Activated T-helper 1 cell treated with anti-CD3 and anti-CD28 coated beads, Interleukin-12 subunit alpha, Interleukin-12 subunit beta, Interleukin-2, Interleukin-4 antibody, amounts not matched to agents 30 ng/mL and 10 ng/mL and 1 ng/mL, durations not matched to agents 14 hours and 24 hours and 36 hours (primary cell): ENCODE measurements around the gene HOXB1. TPM values are rescaled to one million over a fixed set of nuclear protein-coding genes. Genes with fewer than 3 reads are reported as not detected.
A peak's percentile ranks its signal among the peaks of the same experiment; 100 is the strongest.

Source experiments
- DNase-seq: peaks from one replicate; pipeline ENCODE4 v3.0.0; 2021; ENCODE audit warnings: low spot score
- H3K27ac Mint-ChIP-seq: one replicate; pipeline ENCODE4 v1.8.0; 2021; ENCODE audit warnings: mild to moderate bottlenecking, mixed read lengths
- H3K27me3 Mint-ChIP-seq: one replicate; pipeline ENCODE4 v1.8.0; 2022; ENCODE audit warnings: mild to moderate bottlenecking, moderate library complexity, mixed read lengths; ENCODE audit not compliant: insufficient read depth
- H3K36me3 Mint-ChIP-seq: one replicate; pipeline ENCODE4 v1.8.0; 2021; ENCODE audit warnings: low read depth, mixed read lengths
- H3K4me1 Mint-ChIP-seq: one replicate; pipeline ENCODE4 v1.8.0; 2021; ENCODE audit warnings: low read depth, mixed read lengths
- H3K4me3 Mint-ChIP-seq: one replicate; pipeline ENCODE4 v1.8.0; 2021; ENCODE audit warnings: mild to moderate bottlenecking, moderate library complexity, mixed read lengths
- H3K9me3 Mint-ChIP-seq: one replicate; pipeline ENCODE4 v1.8.0; 2021; ENCODE audit warnings: mixed read lengths
- intact Hi-C: fragments of 100-400 bp; cut with micrococcal nuclease; formaldehyde crosslinking; loops from one replicate; pipeline ENCODE4 v1.15.1; 2024
- total RNA-seq: library from RNA; stranded (reverse); gene quantifications from 2 replicates; pipeline ENCODE4 v1.2.3, GENCODE V29; 2022

The HOXB1 gene
- total RNA-seq, 1 donor from 2014 or later: not detected

- Mint-ChIP-seq H3K4me1 (peaks cover 29% of the 10 kb centered on the region), H3K36me3 (peaks cover 26% of the 10 kb centered on the region), H3K27me3 (peaks cover 17% of the 10 kb centered on the region), H3K9me3 (no peaks in the 10 kb centered on the region), H3K4me3 (no peak overlapping the region), H3K27ac (no peak overlapping the region)
- no peak for DNase-seq
- intact Hi-C loops: no loop called here
Observed at GRCh38 chr17:48571826-48572417, 41.1 kb upstream of the HOXB1 start.

GRCh38 chr17:48571024-48571818, 40.4 kb upstream of the HOXB1 start:
- intact Hi-C loops: no loop called here
- Mint-ChIP-seq H3K27ac (no peak overlapping the region), H3K4me3 (no peak overlapping the region), H3K9me3 (no peaks in the 10 kb centered on the region), H3K36me3 (peaks cover 26% of the 10 kb centered on the region), H3K4me1 (peaks cover 22% of the 10 kb centered on the region), H3K27me3 (peaks cover 15% of the 10 kb centered on the region)
- no peak for DNase-seq

GRCh38 chr17:48570325-48571023, 39.7 kb upstream of the HOXB1 start:
- DNase-seq: no peak
- H3K27ac Mint-ChIP-seq: no peak overlapping the region
- H3K4me1 Mint-ChIP-seq: peaks cover 15% of the 10 kb centered on the region
- peaks cover 24% of the 10 kb centered on the region for H3K36me3 Mint-ChIP-seq
- intact Hi-C loops: no loop called here
- peaks cover 15% of the 10 kb centered on the region for H3K27me3 Mint-ChIP-seq
- no peak overlapping the region for H3K4me3 Mint-ChIP-seq
- H3K9me3 Mint-ChIP-seq: no peaks in the 10 kb centered on the region

- Mint-ChIP-seq H3K27me3 (peaks cover 15% of the 10 kb centered on the region), H3K27ac (no peak overlapping the region)
Observed at GRCh38 chr17:48569674-48570324, 39.0 kb upstream of the HOXB1 start.

GRCh38 chr17:48569240-48569582, 38.4 kb upstream of the HOXB1 start:
- H3K4me1 Mint-ChIP-seq: peaks cover 11% of the 10 kb centered on the region
- intact Hi-C loops: no loop called here
- no peak for DNase-seq
- no peak overlapping the region for H3K27ac Mint-ChIP-seq
- H3K4me3 Mint-ChIP-seq: no peak overlapping the region
- no peaks in the 10 kb centered on the region for H3K9me3 Mint-ChIP-seq
- H3K36me3 Mint-ChIP-seq: peaks cover 25% of the 10 kb centered on the region
- peaks cover 15% of the 10 kb centered on the region for H3K27me3 Mint-ChIP-seq

More at GRCh38 chr17:48569674-48570324, 39.0 kb upstream of the HOXB1 start:
- H3K4me1 Mint-ChIP-seq: peaks cover 11% of the 10 kb centered on the region
- no peak overlapping the region for H3K4me3 Mint-ChIP-seq
- intact Hi-C loops: no loop called here
- no peaks in the 10 kb centered on the region for H3K9me3 Mint-ChIP-seq
- peaks cover 23% of the 10 kb centered on the region for H3K36me3 Mint-ChIP-seq
- no peak for DNase-seq

GRCh38 chr17:48568499-48569239, 37.9 kb upstream of the HOXB1 start:
- Mint-ChIP-seq H3K27ac (no peak overlapping the region), H3K36me3 (peaks cover 25% of the 10 kb centered on the region), H3K4me1 (peaks cover 11% of the 10 kb centered on the region), H3K27me3 (peaks cover 15% of the 10 kb centered on the region), H3K9me3 (no peaks in the 10 kb centered on the region), H3K4me3 (peak overlapping the region; percentile 71)
- intact Hi-C loops: no loop called here
- DNase-seq: no peak

- Mint-ChIP-seq H3K27ac (no peak overlapping the region), H3K4me3 (no peak overlapping the region), H3K4me1 (peaks cover 6% of the 10 kb centered on the region), H3K27me3 (peaks cover 15% of the 10 kb centered on the region), H3K9me3 (no peaks in the 10 kb centered on the region), H3K36me3 (peaks cover 25% of the 10 kb centered on the region)
- intact Hi-C loops: no loop called here
- no peak for DNase-seq
Observed at GRCh38 chr17:48567646-48568354, 37.0 kb upstream of the HOXB1 start.

GRCh38 chr17:48567209-48567608, 36.4 kb upstream of the HOXB1 start:
- Mint-ChIP-seq H3K36me3 (peaks cover 25% of the 10 kb centered on the region), H3K4me3 (no peak overlapping the region), H3K9me3 (no peaks in the 10 kb centered on the region), H3K27ac (no peak overlapping the region), H3K27me3 (peaks cover 19% of the 10 kb centered on the region), H3K4me1 (peaks cover 6% of the 10 kb centered on the region)
- intact Hi-C loops: no loop called here
- DNase-seq: no peak

GRCh38 chr17:48566717-48567116, 35.9 kb upstream of the HOXB1 start:
- no peak for DNase-seq
- no peaks in the 10 kb centered on the region for H3K9me3 Mint-ChIP-seq
- peaks cover 2% of the 10 kb centered on the region for H3K4me1 Mint-ChIP-seq
- no peak overlapping the region for H3K4me3 Mint-ChIP-seq
- H3K36me3 Mint-ChIP-seq: peaks cover 23% of the 10 kb centered on the region
- H3K27me3 Mint-ChIP-seq: peaks cover 19% of the 10 kb centered on the region
- no peak overlapping the region for H3K27ac Mint-ChIP-seq
- intact Hi-C loops: no loop called here

- Mint-ChIP-seq H3K4me3 (no peak overlapping the region), H3K9me3 (no peaks in the 10 kb centered on the region), H3K27ac (no peak overlapping the region), H3K36me3 (peaks cover 19% of the 10 kb centered on the region), H3K27me3 (peaks cover 19% of the 10 kb centered on the region), H3K4me1 (peaks cover 4% of the 10 kb centered on the region)
- DNase-seq: no peak
- intact Hi-C loops: no loop called here
Observed at GRCh38 chr17:48565925-48566710, 35.3 kb upstream of the HOXB1 start.

GRCh38 chr17:48565022-48565554, 34.3 kb upstream of the HOXB1 start:
- Mint-ChIP-seq H3K4me1 (peaks cover 7% of the 10 kb centered on the region), H3K36me3 (peaks cover 18% of the 10 kb centered on the region), H3K4me3 (no peak overlapping the region), H3K9me3 (no peaks in the 10 kb centered on the region), H3K27ac (no peak overlapping the region), H3K27me3 (peaks cover 19% of the 10 kb centered on the region)
- intact Hi-C loops: no loop called here
- no peak for DNase-seq
